Liver (tissue), 9 donors: ENCODE measurements around the gene SURF2. TPM values are rescaled to one million over a fixed set of nuclear protein-coding genes. Genes with fewer than 3 reads are reported as not detected.

Experiments
- DNase-seq: peaks from one replicate; pipeline ENCODE4 v3.0.0-alpha.2; 2017; ENCODE audit warnings: low spot score
- H3K27ac ChIP-seq, 2 donors: one replicate each; pipeline ENCODE4 v1.7.0; 2013; ENCODE audit warnings: inconsistent platforms in 2 of 2, low read length in 2 of 2, control low read depth in 1 of 2, low read depth in 1 of 2, mild to moderate bottlenecking in 1 of 2
- H3K27me3 ChIP-seq, 4 donors: one replicate each; pipeline versions ENCODE4 v1.6.1 to v1.7.0; 2013; ENCODE audit warnings: low read length in 3 of 4, inconsistent platforms in 1 of 4, mild to moderate bottlenecking in 1 of 4, moderate library complexity in 1 of 4; ENCODE audit not compliant: control insufficient read depth in 4 of 4, insufficient read depth in 4 of 4
- H3K36me3 ChIP-seq, 4 donors: one replicate each; pipeline versions ENCODE4 v1.6.1 to v1.7.0; 2013; ENCODE audit warnings: low read length in 3 of 4, mild to moderate bottlenecking in 3 of 4, low read depth in 1 of 4, moderate library complexity in 1 of 4; ENCODE audit not compliant: control insufficient read depth in 4 of 4, insufficient read depth in 3 of 4
- H3K4me1 ChIP-seq, 4 donors: one replicate each; pipeline versions ENCODE4 v1.6.1 to v1.7.0; 2013; ENCODE audit warnings: low read length in 3 of 4, mild to moderate bottlenecking in 3 of 4, moderate library complexity in 1 of 4; ENCODE audit not compliant: control insufficient read depth in 4 of 4, insufficient read depth in 4 of 4
- H3K4me3 ChIP-seq, 3 donors: one replicate each; pipeline versions ENCODE4 v1.6.1 to v1.7.0; 2013; ENCODE audit warnings: low read length in 3 of 3, control low read depth in 1 of 3, low read depth in 1 of 3, mild to moderate bottlenecking in 1 of 3
- H3K9ac ChIP-seq, 2 donors: one replicate each; pipeline ENCODE4 v1.7.0; 2013; ENCODE audit warnings: low read length in 2 of 2, mild to moderate bottlenecking in 2 of 2, moderate library complexity in 2 of 2, control low read depth in 1 of 2, low read depth in 1 of 2
- H3K9me3 ChIP-seq, 4 donors: one replicate each; pipeline versions ENCODE4 v1.6.1 to v1.7.0; 2013; ENCODE audit warnings: low read length in 3 of 4; ENCODE audit not compliant: control insufficient read depth in 4 of 4
- FOXA2 ChIP-seq: IDR thresholded peaks from 2 replicates; pipeline ENCODE4 v1.6.1; 2016; ENCODE audit warnings: antibody characterized with exemption
- GABPA ChIP-seq, 2 donors: IDR thresholded peaks in 1 of 2; conservative IDR thresholded peaks in 1 of 2; 2 replicates each; pipeline ENCODE4 v1.6.1; 2016; ENCODE audit warnings: antibody characterized with exemption in 2 of 2, mild to moderate bottlenecking in 1 of 2, moderate library complexity in 1 of 2
- HNF4G ChIP-seq: IDR thresholded peaks from 2 replicates; pipeline ENCODE4 v1.6.1; 2016; ENCODE audit warnings: antibody characterized with exemption
- JUND ChIP-seq, 2 donors: IDR thresholded peaks; 2 replicates each; pipeline ENCODE4 v1.6.1; 2016; ENCODE audit warnings: antibody characterized with exemption in 2 of 2
- NR2F2 ChIP-seq: IDR thresholded peaks from 2 replicates; pipeline ENCODE4 v1.6.1; 2016; ENCODE audit warnings: antibody characterized with exemption
- RAD21 ChIP-seq, 2 donors: IDR thresholded peaks; 2 replicates each; pipeline ENCODE4 v1.6.1; 2016; ENCODE audit warnings: antibody characterized with exemption in 2 of 2, mild to moderate bottlenecking in 2 of 2
- RXRA ChIP-seq, 2 donors: IDR thresholded peaks; 2 replicates each; pipeline ENCODE4 v1.6.1; 2017 to 2018; ENCODE audit warnings: antibody characterized with exemption in 2 of 2, mild to moderate bottlenecking in 1 of 2
- TAF1 ChIP-seq: conservative IDR thresholded peaks from 2 replicates; pipeline ENCODE4 v1.6.1; 2016; ENCODE audit warnings: antibody characterized with exemption, mild to moderate bottlenecking
- WGBS: extraction: QIAGEN DNeasy Blood & Tissue Kit; methylation state at CpG from one replicate; pipeline ENCODE4 v1.1.7; 2013; 5-methylcytosine and 5-hydroxymethylcytosine counted together
- polyA plus RNA-seq, 2 donors: library from polyadenylated mRNA; stranded (reverse) in 1 of 2; unstranded in 1 of 2; fragments of 200-250 nt in 1 of 2; fragments of >200 nt in 1 of 2; fragmentation: Nextera tagmentation in 1 of 2; extraction: Ambion mirVana in 1 of 2; gene quantifications; one replicate each; pipeline versions ENCODE4 v1.2.1 to v1.2.3, GENCODE V29; 2013 to 2015
- total RNA-seq, 2 donors: library from RNA; depleted of rRNA; stranded (reverse); fragments of >200 nt; gene quantifications; one replicate each; pipeline ENCODE4 v1.2.3, GENCODE V29; 2014
- TF ChIP-seq, protein P1 (sequence below): IDR thresholded peaks from 2 replicates; pipeline ENCODE4 v1.6.1; 2016; ENCODE audit warnings: antibody characterized with exemption
- TF ChIP-seq, protein P2 (sequence below): fragments of 150-350 bp; IDR thresholded peaks from 2 replicates; pipeline ENCODE4 v1.5.1; 2017; ENCODE audit warnings: improper control_type of control experiment, low read depth, low read length; ENCODE audit not compliant: missing input control
- TF ChIP-seq, protein P3 (sequence below): IDR thresholded peaks from 2 replicates; pipeline ENCODE4 v1.6.1; 2016; ENCODE audit warnings: antibody characterized with exemption
- TF ChIP-seq, protein P4 (sequence below): IDR thresholded peaks from 2 replicates; pipeline ENCODE4 v1.6.1; 2016; ENCODE audit warnings: antibody characterized with exemption
- donor health status: healthy.
- donor health status: healthy.
- donor health status: healthy.
- donor health status: healthy.
- donor health status: healthy.

The SURF2 gene
- total and polyA plus RNA-seq, 4 donors, result 6.0 to 15.8 (median 13.7) TPM

DNA sequence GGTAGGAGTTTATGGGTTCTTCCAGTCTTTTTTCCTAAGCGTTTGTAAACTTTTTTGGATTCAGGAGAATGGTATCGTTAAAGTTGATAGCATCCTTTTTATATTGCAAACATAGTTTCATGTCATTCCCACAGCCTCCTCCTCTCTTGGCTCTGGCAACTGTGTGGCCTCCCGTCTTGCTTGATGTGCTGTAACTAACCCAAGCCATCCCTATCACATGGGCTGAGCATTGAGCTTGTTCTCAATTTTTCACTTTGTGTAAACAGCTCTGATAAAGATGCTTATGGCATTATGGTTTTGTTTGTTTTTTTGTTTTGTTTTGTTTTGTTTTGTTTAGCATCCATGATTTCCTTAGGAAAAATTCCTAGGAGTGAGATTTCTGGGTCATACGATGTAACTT, 24.4 kb downstream of the SURF2 start:
- 91% methylated on average over 4 of the region's 4 CpGs for WGBS
- DNase-seq, result no peak
- Histone ChIP-seq H3K4me3 (no peak overlapping the region), H3K4me1 (peaks cover 0 to 11% (median 5%) of the 10 kb centered on the region in 4 donors), H3K36me3 (no peaks in the 10 kb centered on the region), H3K9ac (no peak overlapping the region), H3K9me3 (no peaks in the 10 kb centered on the region), H3K27me3 (no peaks in the 10 kb centered on the region), H3K27ac (no peak overlapping the region)
- TF ChIP-seq, protein P1, sequence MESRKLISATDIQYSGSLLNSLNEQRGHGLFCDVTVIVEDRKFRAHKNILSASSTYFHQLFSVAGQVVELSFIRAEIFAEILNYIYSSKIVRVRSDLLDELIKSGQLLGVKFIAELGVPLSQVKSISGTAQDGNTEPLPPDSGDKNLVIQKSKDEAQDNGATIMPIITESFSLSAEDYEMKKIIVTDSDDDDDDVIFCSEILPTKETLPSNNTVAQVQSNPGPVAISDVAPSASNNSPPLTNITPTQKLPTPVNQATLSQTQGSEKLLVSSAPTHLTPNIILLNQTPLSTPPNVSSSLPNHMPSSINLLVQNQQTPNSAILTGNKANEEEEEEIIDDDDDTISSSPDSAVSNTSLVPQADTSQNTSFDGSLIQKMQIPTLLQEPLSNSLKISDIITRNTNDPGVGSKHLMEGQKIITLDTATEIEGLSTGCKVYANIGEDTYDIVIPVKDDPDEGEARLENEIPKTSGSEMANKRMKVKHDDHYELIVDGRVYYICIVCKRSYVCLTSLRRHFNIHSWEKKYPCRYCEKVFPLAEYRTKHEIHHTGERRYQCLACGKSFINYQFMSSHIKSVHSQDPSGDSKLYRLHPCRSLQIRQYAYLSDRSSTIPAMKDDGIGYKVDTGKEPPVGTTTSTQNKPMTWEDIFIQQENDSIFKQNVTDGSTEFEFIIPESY, result no peak
- TF ChIP-seq TAF1 (no peak), GABPA (IDR thresholded peaks at IDR 0.05 in 1 of 2, conservative IDR thresholded peaks at IDR 0.05 in 1 of 2) (no peak), HNF4G (no peak), RXRA (IDR thresholded peaks at IDR 0.05) (no peak), NR2F2 (no peak), RAD21 (IDR thresholded peaks at IDR 0.05) (no peak)
- TF ChIP-seq, protein P2, sequence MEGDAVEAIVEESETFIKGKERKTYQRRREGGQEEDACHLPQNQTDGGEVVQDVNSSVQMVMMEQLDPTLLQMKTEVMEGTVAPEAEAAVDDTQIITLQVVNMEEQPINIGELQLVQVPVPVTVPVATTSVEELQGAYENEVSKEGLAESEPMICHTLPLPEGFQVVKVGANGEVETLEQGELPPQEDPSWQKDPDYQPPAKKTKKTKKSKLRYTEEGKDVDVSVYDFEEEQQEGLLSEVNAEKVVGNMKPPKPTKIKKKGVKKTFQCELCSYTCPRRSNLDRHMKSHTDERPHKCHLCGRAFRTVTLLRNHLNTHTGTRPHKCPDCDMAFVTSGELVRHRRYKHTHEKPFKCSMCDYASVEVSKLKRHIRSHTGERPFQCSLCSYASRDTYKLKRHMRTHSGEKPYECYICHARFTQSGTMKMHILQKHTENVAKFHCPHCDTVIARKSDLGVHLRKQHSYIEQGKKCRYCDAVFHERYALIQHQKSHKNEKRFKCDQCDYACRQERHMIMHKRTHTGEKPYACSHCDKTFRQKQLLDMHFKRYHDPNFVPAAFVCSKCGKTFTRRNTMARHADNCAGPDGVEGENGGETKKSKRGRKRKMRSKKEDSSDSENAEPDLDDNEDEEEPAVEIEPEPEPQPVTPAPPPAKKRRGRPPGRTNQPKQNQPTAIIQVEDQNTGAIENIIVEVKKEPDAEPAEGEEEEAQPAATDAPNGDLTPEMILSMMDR, result no peak
- TF ChIP-seq, protein P3, sequence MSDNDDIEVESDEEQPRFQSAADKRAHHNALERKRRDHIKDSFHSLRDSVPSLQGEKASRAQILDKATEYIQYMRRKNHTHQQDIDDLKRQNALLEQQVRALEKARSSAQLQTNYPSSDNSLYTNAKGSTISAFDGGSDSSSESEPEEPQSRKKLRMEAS, result no peak

DNA sequence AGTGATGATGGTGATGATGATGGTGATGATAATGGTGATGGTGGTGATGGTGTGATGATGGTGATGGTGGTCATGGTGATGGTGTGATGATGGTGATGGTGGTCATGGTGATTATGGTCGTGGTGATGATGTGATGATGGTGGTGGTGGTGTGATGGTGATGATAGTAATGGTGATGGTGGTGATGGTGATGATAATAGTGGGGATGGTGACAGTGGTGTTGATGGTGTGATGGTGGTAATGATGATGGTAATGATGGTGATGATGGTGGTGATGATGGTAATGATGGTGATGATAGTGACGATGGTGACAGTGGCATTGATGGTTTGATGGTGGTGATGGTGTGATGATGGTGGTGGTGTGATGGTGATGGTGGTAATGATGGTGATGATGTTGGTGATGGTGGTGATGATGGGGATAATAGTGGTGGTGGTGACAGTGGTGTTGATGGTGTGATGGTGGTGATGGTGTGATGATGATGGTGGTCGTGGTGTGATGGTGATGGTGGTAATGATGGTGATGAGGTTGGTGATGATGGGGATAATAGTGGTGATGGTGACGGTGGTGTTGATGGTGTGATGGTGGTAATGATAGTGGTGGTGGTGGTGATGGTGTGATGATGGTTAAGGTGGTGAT, 26.3 kb downstream of the SURF2 start:
- no peak overlapping the region for H3K27ac ChIP-seq
- DNase-seq, result no peak
- no peak overlapping the region for H3K4me3 ChIP-seq
- no peaks in the 10 kb centered on the region for H3K27me3 ChIP-seq
- H3K36me3 ChIP-seq, result no peaks in the 10 kb centered on the region
- H3K4me1 ChIP-seq, result no peaks in the 10 kb centered on the region
- H3K9me3 ChIP-seq, result no peaks in the 10 kb centered on the region
- 95% methylated on average over 4 of the region's 4 CpGs for WGBS
- TF ChIP-seq RXRA (IDR thresholded peaks at IDR 0.05), result no peak
- TF ChIP-seq TAF1, result no peak
- TF ChIP-seq, protein P4, sequence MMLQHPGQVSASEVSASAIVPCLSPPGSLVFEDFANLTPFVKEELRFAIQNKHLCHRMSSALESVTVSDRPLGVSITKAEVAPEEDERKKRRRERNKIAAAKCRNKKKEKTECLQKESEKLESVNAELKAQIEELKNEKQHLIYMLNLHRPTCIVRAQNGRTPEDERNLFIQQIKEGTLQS, result no peak
- TF ChIP-seq FOXA2, result no peak
- no peak for TF ChIP-seq JUND (IDR thresholded peaks at IDR 0.05)
- TF ChIP-seq, protein P1, result no peak
- TF ChIP-seq GABPA (IDR thresholded peaks at IDR 0.05 in 1 of 2, conservative IDR thresholded peaks at IDR 0.05 in 1 of 2), result no peak
- H3K9ac ChIP-seq, result no peak overlapping the region
